Gastrocnemius medialis (tissue), 4 donors: ENCODE measurements around the gene PBX4. TPM values are rescaled to one million over a fixed set of nuclear protein-coding genes. Genes with fewer than 3 reads are reported as not detected.

Source experiments
- ATAC-seq, 2 donors: fragments of 150-250 bp; one replicate each; pipeline ENCODE4 v1.9.1; 2016
- DNase-seq, 2 donors: peaks; one replicate each; pipeline ENCODE4 v3.0.0-alpha.2; 2019
- H3K27ac ChIP-seq, 4 donors: fragments of 200-600 bp; sonication (generic); 1 replicate in 1 of 4; 2 replicates in 3 of 4; pipeline ENCODE4 v1.5.1; 2016 to 2018; ENCODE audit warnings: mild to moderate bottlenecking in 2 of 4, moderate library complexity in 1 of 4
- H3K27me3 ChIP-seq, 3 donors: fragments of 200-600 bp; sonication (generic) in 2 of 3; 1 replicate in 1 of 3; 2 replicates in 2 of 3; pipeline versions ENCODE4 v1.5.1 to v1.6.0; 2016 to 2019; ENCODE audit warnings: mild to moderate bottlenecking in 1 of 3, moderate library complexity in 1 of 3
- H3K36me3 ChIP-seq, 2 donors: fragments of 200-600 bp; sonication (generic) in 1 of 2; one replicate each; pipeline ENCODE4 v1.5.1; 2017 to 2018
- H3K4me1 ChIP-seq, 2 donors: fragments of 200-600 bp; sonication (generic) in 1 of 2; one replicate each; pipeline ENCODE4 v1.5.1; 2016 to 2017; ENCODE audit warnings: mild to moderate bottlenecking in 2 of 2
- H3K4me3 ChIP-seq, 4 donors: fragments of 200-600 bp; sonication (generic) in 3 of 4; 1 replicate in 1 of 4; 2 replicates in 3 of 4; pipeline ENCODE4 v1.5.1; 2016 to 2019; ENCODE audit warnings: mild to moderate bottlenecking in 2 of 4
- H3K9me3 ChIP-seq, 3 donors: fragments of 200-600 bp; sonication (generic) in 2 of 3; 1 replicate in 1 of 3; 2 replicates in 2 of 3; pipeline ENCODE4 v1.5.1; 2016 to 2019
- POLR2A ChIP-seq, 2 donors: fragments of 450-650 bp; IDR thresholded peaks; one replicate each; pipeline ENCODE4 v1.6.1; 2017; ENCODE audit warnings: antibody characterized with exemption in 2 of 2, mild to moderate bottlenecking in 2 of 2, moderate library complexity in 2 of 2
- in situ Hi-C, 4 donors: fragments of 200-750 bp; cut with MboI; loops; one replicate each; pipeline versions ENCODE4 v1.15.0 to v1.8.0; 2017; ENCODE audit warnings: low sequenced_read_pairs in 4 of 4
- intact Hi-C: fragments of 100-400 bp; cut with DNase I; formaldehyde crosslinking; loops from one replicate; pipeline ENCODE4 v1.15.1; 2023; ENCODE audit warnings: low total_unique reads
- total RNA-seq, 4 donors: library from RNA; depleted of rRNA; stranded (reverse); fragments of >200 nt; gene quantifications; one replicate each; pipeline versions ENCODE4 v1.1.0 to v1.2.3, GENCODE V29; 2016
- TF ChIP-seq, protein P1 (sequence below), 5 experiments: fragments of 450-650 bp in 3 of 5; fragments of 200-600 bp in 2 of 5; sonication (generic) in 2 of 5; IDR thresholded peaks in 4 of 5; conservative IDR thresholded peaks in 1 of 5; 1 replicate in 4 of 5; 2 replicates in 1 of 5; pipeline ENCODE4 v1.5.1; 2016 to 2019; ENCODE audit warnings: antibody characterized with exemption in 5 of 5, mild to moderate bottlenecking in 3 of 5, moderate library complexity in 3 of 5

PBX4 gene
- total RNA-seq, 4 donors from 2014 or later: not detected

DNA sequence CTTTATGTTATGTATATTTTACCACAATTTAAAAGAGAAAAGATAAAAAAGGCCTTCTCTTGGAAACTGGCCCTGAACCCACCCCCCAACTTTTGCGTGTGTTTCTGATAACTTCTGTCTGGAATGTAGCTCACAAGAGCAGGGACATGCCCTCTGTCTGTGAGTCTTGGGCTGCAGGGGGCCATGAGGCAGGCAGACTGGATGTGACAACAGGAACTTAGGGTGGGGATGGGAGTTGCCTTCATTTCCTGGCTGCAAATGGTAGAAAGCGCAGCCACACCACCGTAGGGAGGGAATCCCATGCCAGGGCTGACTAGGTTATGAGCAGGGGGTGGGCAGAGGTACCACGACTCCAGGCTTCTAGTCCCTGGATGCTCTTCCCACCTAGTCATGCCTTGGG lies 58.6 kb downstream of the PBX4 start:
- no peaks in the 10 kb centered on the region for H3K4me1 ChIP-seq
- intact Hi-C loops: no loop called here
- in situ Hi-C loops: no loop called here
- ATAC-seq (no peak), DNase-seq (no peak)
- H3K36me3 ChIP-seq: no peaks in the 10 kb centered on the region
- TF ChIP-seq POLR2A (IDR thresholded peaks at IDR 0.05): no peak
- TF ChIP-seq, protein P1, sequence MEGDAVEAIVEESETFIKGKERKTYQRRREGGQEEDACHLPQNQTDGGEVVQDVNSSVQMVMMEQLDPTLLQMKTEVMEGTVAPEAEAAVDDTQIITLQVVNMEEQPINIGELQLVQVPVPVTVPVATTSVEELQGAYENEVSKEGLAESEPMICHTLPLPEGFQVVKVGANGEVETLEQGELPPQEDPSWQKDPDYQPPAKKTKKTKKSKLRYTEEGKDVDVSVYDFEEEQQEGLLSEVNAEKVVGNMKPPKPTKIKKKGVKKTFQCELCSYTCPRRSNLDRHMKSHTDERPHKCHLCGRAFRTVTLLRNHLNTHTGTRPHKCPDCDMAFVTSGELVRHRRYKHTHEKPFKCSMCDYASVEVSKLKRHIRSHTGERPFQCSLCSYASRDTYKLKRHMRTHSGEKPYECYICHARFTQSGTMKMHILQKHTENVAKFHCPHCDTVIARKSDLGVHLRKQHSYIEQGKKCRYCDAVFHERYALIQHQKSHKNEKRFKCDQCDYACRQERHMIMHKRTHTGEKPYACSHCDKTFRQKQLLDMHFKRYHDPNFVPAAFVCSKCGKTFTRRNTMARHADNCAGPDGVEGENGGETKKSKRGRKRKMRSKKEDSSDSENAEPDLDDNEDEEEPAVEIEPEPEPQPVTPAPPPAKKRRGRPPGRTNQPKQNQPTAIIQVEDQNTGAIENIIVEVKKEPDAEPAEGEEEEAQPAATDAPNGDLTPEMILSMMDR (IDR thresholded peaks at IDR 0.05 in 4 of 5, conservative IDR thresholded peaks at IDR 0.05 in 1 of 5): no peak
- no peaks in the 10 kb centered on the region for H3K9me3 ChIP-seq
- H3K27ac ChIP-seq: no peak overlapping the region
- no peak overlapping the region for H3K4me3 ChIP-seq
- H3K27me3 ChIP-seq: no peaks in the 10 kb centered on the region

DNA sequence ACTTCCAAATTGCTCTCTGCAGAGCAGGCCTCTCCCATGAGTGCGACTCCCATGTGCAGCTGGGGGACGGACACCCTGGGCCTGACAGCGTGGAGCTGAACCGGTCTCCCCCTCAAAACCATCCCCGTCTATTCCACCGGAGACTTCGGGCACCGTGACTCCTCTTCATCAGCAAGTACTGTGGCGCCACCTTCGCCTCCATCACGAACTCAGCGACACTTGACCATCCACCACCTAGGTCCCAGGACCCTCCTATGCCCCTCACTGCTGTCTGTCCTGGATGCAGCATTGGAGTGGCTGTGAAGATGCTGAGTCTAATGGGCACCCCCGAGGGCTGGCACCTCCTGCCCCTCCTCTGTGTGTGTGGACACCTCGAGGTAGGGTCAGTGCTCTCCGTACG lies 59.9 kb downstream of the PBX4 start:
- Histone ChIP-seq H3K4me1 (no peaks in the 10 kb centered on the region), H3K9me3 (no peaks in the 10 kb centered on the region), H3K27ac (no peak overlapping the region), H3K4me3 (no peak overlapping the region), H3K36me3 (no peaks in the 10 kb centered on the region), H3K27me3 (peaks cover 0 to 3% (median 0%) of the 10 kb centered on the region in 3 donors)
- TF ChIP-seq, protein P1 (IDR thresholded peaks at IDR 0.05 in 4 of 5, conservative IDR thresholded peaks at IDR 0.05 in 1 of 5): no peak
- TF ChIP-seq POLR2A (IDR thresholded peaks at IDR 0.05): no peak
- ATAC-seq: no peak
- no peak for DNase-seq
- in situ Hi-C loops: no loop called here
- intact Hi-C loops: no loop called here

DNA sequence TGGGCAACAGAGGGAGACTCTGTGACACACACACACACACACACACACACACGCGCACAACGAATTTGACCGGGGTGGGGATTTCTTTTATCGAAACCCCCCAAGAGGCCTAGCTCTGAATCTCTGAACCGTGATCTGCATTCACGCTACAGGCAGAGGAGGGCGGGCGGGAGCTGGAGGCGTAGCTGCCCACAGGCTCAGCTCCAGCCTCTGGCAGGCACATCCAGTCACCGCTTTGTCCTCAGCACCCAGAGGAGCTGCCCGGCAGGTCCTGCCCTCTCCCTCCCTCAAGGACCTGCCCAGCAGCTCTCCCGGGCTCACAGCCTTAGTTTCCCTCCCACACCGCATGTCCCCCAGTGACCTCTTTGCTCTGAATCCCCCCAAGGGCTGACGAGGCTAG lies 60.4 kb downstream of the PBX4 start:
- H3K9me3 ChIP-seq: no peaks in the 10 kb centered on the region
- no peak for ATAC-seq

DNA sequence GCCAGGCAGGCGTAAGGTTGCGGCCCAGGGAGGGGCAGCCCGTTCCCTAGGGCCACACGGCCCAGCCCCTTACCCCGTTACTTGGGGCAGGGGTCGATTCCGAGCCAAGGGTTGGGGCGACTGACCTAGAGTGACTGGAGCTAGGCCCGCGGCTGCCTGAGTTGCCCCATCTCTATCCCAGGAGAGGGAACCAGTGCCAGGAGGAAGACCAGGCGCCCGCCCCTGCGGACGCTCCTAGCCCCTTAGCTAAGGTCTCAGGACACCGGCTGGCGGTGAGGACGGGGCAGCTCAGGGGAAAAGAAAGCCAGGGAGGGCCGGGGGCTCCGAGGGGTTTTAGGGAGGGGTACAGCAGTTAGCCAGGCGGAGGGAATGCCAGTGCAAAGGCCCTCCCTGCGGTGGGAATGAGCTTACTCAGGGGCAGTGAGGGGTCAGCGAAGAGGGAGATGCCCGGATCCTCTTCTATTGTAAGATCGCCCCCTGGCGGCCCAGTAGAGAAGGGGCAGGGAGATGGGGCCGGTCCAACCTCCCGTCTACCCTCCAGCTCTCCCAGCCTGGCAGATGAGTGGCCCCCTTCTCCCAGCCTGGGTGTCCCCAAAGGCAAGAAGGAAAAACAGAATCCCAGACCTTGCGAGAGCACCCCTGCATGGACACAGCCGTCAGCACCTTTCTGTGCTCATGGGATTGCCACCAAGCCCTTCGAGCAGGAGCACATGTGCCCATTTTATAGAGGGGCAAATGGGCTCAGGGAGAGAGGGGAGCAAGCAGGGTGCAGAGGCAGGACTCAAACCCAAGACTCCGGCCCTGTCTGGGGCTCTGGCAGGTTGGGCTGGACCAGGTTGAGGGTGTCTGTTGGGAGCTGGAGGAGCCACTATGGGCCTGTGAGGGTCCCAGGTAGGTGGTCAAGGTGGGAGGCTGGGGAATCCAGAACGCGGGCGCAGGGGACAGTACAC lies 64.1 kb downstream of the PBX4 start:
- TF ChIP-seq, protein P1 (IDR thresholded peaks at IDR 0.05 in 4 of 5, conservative IDR thresholded peaks at IDR 0.05 in 1 of 5): peak in 4 of 5 experiments; percentile 36 to 66 (median 47)
- no peak for TF ChIP-seq POLR2A (IDR thresholded peaks at IDR 0.05)
- H3K4me1 ChIP-seq: no peaks in the 10 kb centered on the region

More for the DNA sequence above, 60.4 kb downstream of the PBX4 start:
- no peak for DNase-seq
- in situ Hi-C loops: no loop called here
- Histone ChIP-seq H3K4me1 (no peaks in the 10 kb centered on the region), H3K27me3 (peaks cover 0 to 3% (median 0%) of the 10 kb centered on the region in 3 donors), H3K36me3 (no peaks in the 10 kb centered on the region), H3K4me3 (no peak overlapping the region), H3K27ac (no peak overlapping the region)
- intact Hi-C loops: no loop called here
- TF ChIP-seq, protein P1 (IDR thresholded peaks at IDR 0.05 in 4 of 5, conservative IDR thresholded peaks at IDR 0.05 in 1 of 5): no peak
- TF ChIP-seq POLR2A (IDR thresholded peaks at IDR 0.05): no peak

More for the DNA sequence above, 64.1 kb downstream of the PBX4 start:
- Histone ChIP-seq H3K4me3 (no peak overlapping the region), H3K27ac (no peak overlapping the region), H3K9me3 (no peaks in the 10 kb centered on the region), H3K27me3 (peaks cover 3 to 9% (median 8%) of the 10 kb centered on the region in 3 donors), H3K36me3 (no peaks in the 10 kb centered on the region)
- no peak for ATAC-seq
- DNase-seq: no peak
- intact Hi-C loops: no loop called here
- in situ Hi-C loops: no loop called here
